Ramos (cell line): ENCODE data around the gene CCDC34.

Source experiments
- in situ Hi-C: fragments of 300-500 bp; cut with MboI; formaldehyde crosslinking; loops from one replicate; pipeline ENCODE4 v1.14.3; 2022; ENCODE audit warnings: low sequenced_read_pairs; ENCODE audit not compliant: unreplicated experiment

Gene CCDC34

DNA sequence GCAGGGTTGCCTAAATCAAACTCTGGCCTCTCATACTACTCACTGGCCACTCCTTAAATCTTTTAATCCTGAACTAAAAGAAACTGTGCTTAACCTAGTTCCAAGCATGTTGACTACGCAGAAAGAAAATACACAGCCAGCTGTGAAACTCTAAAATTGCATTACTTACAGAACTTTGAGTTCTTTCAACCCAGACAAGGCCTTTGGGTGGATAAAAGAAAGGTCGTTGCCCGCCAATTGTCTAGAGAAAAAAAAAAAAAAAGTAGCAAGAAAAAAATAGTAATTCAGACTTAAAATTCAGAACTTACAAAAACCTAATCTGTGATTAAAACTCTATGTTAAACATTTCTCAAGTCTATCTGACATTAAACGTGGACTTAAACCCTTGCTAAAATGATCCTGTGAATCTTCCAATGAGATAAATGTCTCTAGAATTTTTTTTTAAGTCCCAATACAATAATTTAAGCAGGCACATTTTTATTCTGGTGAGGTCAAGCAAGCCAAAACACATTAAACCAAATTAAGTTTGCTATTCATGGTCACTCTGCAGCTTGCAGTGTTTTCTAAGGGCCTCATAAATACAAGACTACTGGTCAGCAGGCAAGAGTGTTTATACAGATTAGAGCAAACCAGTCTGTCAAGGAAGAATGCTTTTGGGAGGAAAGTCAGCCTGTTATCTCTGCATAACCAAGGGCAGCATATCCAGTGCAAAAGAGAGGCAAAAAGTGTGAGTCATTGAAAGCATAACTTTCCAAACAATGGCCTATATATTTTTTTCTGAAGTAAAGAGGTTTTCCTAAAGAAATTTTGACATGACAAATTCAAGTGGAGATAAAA lies 29.5 kb upstream of the CCDC34 start:
- in situ Hi-C loops: no loop called here

DNA sequence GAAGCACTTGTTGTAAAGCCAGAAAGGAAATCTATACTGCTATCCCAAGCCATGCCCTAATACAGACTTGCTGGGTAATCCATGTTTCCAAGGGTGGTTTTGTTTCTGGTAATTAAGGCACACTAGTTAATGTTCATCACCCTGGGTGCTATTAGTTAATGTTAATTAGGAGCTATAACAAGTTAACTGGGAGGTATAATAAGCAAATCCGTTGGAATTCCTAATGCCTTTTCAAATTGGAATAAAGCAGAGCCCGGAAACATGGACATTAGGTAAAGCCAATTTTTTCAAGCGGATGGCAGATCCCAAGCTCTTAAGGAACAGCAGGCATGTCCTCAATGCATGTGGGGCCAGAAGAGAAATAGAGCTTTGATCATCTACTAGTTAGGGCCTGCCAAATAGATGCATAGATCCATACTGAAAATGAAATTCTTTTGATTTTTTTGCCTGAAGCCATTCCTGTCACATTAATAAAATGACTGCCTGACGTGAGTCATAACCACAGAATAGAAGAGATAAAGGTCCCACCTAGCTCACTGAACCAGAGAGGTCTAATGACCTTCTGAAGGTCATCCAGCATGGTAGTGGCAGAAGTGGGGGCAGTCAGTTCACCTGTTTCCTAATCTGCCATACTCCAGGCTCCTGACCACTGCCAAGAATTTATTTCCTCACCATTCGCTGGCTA lies 28.5 kb upstream of the CCDC34 start:
- in situ Hi-C loops: no loop called here

DNA sequence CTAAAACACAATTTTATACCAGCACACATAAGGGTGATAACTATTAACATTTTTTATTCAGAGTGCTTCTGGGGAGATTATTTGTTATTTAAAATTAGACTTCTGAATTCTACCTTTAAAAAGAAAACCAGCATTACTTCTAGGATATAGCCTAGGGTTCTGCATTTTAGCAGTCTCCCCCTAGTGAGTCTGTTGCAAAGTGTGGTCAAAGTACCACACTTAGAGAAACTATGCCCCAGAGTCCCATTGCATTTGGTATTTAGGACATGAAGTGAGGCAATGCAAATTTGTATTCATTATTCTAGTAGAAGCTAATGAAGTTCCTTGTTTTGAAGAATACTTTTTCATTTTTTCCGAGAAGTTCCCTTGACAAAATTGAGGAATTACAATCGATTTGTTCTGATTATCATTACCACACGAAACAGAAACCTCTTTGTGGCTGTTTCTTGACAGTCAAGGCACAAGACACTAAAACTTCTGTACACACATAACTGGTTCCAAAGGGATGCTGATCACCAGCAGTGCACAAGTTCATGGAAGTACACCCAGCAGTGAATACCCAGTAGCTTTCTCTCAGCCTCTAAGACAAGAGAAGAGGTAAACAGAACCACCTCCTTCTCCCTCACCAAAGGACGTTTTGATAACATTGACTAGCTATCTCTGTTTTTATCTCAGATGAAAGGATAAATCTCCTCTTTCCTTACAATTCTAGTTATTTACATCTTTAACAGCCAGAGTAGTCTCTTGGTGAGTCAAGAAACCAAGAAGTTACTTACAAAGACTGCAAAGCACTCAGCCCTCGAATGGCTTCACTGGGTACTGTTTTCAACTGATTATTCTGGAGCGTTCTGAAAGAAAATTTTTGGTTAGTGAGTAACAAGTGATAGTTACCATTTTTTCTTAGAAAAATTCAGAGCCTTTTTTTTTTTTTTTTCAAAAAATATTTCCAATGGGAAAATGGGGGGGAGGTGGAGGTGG lies 27.6 kb upstream of the CCDC34 start:
- in situ Hi-C loops: no loop called here

DNA sequence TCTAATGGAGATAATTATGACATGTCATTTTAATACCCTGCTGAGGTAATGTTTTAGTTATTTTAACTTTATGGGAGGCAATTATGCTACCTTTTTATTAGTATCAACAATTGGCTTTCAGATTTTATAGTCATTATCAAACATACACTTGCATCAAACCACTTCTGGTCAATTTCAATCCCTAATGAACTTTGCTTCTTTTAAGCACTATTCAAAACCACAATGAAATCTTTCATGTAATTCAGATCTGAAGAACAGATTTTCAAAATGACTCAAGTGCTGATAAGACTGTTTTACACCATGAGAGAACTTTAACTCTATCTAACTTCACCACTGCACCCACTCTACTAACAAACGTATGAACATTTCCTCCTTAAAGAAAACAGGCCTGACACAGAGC lies 25.9 kb upstream of the CCDC34 start:
- in situ Hi-C loops: no loop called here

DNA sequence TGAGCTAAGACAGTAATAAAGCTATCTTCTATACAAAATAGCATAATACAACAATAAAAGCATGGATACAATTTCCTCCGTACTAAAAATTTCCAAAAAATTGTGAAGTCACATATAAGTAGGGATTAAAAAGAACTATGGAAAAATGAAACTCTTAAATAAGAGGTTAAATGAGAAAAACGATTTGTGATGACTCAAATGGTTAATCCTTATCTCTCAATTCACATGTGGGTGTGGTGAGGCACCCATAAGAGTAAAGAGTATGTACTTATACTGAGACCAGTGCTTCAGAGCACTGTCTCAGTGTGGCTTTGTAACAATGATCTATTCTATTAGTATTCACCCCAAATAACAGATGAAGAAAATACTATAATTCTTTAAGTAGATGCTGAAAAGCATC lies 25.0 kb upstream of the CCDC34 start:
- in situ Hi-C loops: no loop called here

DNA sequence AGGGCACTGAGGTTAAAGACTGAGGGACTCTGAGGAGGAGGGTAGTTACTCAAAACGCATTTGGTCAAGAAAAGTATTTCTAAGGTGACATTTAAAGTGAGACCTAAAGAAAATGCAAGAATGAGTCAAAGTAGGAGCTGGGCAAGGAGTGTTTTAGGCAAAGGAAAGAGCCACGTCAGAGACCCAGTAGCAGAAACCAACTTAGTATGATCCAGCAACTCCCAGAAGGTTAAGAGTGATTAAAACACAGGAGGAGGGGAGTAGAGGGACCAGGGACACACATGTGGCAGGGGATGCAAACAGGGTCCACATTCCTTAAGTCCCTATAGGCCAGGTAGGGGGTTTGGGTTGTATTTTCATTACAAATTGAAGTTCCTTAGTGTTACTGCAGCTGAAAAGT lies 24.3 kb upstream of the CCDC34 start:
- in situ Hi-C loops: no loop called here

DNA sequence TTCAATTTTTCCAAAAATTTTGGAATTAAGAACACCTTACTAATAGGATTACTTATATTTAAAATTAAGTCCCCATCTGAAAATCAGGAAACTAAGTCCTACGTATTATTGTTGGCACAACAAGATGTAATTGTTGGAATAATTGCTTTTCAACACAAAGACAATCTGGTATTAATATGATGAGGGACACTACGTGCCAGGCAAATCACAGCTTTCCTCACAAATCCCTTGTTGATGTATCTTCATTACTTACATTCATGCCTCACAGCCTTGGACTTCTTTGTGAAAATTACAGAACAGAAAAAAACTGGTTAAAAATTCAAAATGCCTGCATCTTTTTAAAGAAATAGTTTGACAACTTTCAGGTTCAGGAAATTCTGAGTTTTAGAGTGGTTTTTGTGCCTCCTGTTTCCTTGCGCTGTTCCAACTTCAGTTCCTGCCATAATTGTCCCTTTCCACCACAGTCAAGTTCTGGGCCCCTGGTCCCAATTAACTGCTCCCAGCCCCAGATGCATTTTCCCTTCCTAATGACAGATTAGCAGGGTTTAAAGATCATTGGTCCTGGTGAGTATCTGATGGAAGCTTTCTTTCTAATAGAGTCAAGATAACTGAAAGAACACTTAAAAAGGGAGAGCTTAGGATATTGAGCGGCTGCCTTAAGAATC lies 23.3 kb upstream of the CCDC34 start:
- in situ Hi-C loops: no loop called here

DNA sequence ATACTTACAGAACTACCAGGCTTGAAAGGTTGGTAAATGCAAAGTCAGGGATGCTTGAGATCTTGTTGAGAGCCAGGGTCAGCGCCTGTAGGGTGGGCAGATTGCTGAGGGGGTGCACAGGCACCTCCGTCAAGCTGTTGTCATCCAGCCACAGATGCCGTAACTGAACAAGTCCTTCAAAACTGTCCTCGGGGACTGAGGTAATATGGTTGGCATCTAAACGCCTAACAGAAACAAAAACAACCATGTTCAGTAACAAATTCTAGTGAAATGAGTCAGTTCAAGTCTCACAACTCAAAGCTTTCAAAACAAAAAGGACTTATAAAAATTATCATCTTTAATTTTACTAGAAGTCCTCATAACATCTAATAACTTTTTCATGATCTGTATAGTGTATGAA lies 22.2 kb upstream of the CCDC34 start:
- in situ Hi-C loops: no loop called here

DNA sequence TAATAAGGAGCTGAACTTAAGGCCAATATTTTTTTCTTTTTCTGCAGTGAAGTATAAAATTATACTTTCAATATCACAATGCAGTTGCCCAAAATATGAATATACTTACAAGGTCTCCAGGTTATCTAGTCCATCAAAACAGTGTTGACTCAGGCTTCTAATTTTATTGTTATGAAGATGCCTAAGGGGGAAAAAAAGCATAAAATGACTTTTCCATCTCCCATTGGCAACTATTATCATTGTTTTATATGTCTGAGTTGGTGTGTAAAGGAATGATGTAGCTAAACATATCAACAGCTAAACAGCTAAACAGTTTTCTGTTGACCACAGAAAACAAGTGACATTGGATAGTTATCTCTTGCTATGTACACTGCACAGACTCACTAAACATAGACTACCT lies 21.2 kb upstream of the CCDC34 start:
- in situ Hi-C loops: no loop called here

DNA sequence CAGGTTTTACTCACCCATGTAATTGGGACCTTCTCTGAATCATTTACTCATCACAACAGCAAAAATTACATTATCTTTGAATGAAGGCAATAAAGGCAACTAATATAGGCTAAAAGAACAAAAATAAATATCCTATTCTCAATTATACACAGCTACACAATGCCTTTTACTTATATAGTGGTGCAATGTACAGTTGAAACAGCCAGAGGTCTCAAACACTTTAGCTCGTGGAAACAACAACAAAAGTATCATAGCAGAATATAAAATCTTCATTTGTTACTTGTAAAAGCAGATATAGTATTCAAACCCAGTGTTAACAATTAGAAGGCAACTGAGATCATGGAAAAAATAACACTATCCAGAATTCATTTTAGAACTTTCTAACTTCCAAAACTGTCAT lies 20.6 kb upstream of the CCDC34 start:
- in situ Hi-C loops: no loop called here

DNA sequence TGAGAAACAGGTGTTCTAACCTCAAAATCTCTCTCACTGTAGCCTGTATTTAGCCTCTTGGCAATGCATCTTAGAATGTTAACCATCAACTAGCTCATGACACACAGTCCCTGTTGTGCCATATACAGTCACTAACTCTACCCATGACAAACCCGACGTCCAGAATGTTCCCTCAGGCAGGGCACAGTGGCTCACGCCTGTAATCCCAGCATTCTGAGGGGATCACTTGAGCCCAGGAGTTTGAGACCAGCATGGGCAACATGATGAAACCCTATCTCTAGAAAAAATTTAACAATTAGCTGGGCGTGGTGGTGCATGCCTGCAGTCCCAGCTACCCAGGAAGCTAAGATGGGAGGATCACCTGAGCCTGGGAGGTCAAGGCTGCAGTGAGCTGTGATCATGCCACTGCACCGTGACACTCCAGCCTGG lies 18.2 kb upstream of the CCDC34 start:
- in situ Hi-C loops: no loop called here

DNA sequence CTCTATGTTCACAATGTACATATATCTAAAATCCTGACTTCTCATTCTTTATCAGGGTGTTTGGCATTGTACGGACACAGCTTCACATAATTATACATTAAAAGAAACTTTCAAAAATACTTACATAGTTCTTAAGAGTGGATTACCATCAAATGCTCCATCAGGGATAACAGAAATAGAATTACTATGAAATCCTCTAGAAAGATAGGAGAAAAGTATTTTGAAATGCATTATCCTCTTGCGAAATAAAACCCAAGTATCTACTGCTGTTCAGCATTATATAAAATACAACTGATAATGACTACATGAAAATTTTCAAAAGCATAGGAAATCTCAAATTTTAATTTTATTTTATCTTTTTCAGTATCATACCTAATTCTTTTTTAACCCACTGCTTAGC lies 17.8 kb upstream of the CCDC34 start:
- in situ Hi-C loops: no loop called here

DNA sequence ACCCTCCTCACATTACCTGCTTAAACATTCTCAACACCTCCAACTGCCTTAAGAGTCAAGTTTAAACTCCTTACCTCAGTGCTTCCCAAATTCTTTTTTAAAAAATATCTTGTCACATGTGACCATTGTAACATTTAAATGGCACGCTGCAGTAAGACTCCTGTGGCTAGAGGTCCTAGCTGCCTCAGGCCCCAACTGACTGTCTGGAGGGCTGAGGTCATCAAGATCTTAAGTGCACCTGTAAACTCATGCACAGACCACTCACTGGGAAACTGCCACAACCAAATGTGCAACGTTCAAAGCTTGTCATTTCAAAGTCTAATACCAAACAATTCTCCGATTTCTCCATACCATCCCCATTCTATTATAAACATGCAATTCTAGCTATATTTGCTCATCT lies 16.4 kb upstream of the CCDC34 start:
- in situ Hi-C loops: no loop called here

DNA sequence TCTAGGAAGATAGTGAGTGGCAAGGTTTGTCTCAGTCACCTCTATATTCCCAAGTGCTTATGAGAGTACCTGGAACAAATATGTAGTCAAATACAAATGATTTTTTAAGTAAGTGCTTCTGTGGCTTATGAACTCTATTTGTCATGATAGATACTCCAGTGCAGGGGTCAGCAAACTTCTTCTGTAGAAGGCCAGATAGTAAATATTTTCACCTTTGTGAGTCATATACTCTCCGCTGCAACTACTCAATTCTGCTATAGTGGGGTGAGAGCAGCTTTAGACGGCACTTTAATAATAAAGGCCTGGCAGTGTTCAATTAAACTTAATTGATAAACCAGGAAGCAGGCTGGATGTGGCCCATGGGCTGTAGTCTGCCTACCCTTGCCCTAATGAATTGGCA lies 12.4 kb upstream of the CCDC34 start:
- in situ Hi-C loops: no loop called here

DNA sequence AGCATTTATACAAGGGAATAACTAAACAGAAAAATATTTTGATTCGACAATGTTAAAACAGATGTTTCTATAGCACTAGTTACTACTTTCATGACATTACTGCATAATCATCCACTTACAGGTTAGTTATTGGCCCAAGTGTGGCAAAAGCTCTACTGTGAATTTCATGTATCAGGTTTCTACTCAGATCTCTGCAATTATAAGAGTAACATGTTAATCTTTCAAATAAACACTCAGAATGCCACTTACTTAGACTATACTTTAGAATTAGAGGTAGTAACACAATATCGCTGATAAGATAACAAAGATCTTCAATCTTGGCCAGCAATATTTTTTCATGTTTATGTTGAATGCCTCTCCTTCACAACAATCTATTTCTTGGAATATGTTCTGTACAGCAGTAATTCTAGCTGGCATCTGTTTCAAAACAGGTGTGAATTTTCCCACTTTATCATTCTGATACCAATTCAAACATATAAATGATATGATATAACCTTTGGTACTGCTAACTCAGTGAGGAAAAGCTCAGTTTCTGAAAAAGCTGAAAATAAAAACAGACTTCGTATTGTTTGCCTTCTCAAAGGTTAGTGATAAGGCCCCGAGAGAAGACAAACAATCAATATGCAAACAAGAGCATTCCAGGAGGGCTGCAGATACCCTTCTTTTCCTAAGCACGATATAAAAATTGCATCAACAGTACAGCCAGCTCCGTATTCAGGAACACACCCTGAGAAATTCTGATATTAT lies 11.0 kb upstream of the CCDC34 start:
- in situ Hi-C loops: no loop called here

DNA sequence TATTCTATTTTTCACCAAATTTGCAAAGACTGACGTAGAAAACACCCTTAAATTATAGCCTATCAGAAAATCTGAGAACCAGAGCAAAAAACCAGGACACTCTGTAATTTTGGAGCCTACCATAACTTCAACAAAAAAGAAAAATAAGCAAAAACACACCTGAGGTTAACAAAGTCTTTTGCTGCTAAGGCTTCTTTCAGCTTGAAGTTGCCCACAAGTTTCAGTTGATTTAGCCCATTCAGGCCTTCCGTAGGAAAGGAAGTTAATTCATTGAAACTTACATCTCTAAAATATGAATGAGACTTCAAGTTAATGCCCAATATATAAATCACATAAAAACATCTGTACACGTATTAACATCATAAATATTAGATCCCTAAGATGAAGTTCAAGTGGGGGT lies 10.4 kb upstream of the CCDC34 start:
- in situ Hi-C loops: no loop called here

DNA sequence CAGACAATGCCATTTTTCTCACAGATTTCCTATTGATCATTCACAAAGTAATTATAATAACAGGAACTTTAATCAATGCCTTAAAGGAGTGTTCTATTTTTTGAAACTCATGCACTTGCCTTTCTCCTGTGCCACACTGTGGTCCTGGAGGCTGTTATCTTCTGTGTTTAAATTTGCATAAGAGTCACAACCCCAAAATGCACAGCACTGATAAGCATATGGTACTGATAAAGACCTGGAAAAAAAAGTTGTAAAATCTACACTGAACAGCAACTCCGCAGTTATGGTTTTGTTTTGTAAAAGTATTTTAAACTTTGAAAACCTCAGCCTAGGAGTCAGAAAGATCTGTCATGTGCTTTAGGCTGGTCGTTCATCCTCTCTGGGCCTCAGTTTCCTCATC lies 9.1 kb upstream of the CCDC34 start:
- in situ Hi-C loops: no loop called here

DNA sequence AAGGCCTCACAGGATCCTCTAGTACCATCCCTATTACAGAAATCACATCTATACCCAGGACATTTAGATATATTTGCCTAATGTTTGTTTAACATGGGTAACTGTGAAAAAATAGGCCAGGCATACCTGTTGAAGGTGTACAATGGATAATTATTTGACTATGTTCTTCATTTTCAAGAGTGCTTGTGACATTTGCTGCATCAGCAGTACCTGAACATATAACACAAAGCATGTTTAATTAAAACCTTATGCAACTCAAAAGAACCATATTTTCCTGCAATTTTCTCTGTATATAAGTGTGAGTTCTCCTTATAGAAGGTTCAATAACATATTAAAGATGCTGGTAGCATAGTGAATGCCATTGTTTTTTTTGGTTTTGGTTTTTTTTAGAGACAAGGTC lies 8.5 kb upstream of the CCDC34 start:
- in situ Hi-C loops: no loop called here

DNA sequence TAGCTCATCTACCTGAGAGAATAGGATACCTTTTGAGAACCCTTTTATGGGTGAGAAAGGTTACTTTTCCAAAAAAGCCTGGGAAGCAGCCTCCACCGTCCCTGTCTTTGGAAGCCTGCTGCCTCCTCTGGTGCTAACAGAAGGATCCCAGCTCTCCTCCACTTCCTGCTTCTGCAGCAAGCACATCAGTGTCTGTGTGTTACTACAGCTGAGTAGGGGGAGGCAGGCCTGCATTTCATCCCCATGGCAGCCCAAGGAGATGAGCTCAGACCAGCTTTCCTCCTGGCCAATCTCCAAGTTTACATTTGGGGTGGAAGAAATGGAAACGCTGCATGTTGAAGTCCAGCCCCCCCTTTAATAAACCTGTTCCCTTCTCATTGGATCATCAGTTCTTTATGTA lies 7.4 kb upstream of the CCDC34 start:
- in situ Hi-C loops: no loop called here

DNA sequence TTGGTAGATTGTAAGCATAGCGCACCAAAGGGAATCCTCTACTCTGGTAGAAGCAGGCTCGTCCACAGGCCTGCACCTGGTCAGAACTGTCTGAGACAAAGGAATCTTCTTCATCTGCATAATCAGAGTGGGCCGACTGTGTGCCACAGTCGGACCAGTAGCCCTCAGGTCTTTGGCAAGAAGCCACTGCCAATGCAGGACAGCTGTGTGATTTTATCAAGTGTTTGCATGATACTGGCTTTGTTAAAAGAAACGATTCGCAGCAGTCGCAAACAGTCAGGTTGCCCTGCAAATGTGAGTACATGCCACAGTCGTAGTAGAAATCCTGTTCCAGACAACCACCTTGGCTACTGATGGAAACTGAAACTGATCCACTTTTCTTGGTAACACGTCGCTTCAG lies 4.9 kb upstream of the CCDC34 start:
- in situ Hi-C loops: no loop called here
